ENCODE measurements around the gene RASGEF1B.

RASGEF1B gene

DNA sequence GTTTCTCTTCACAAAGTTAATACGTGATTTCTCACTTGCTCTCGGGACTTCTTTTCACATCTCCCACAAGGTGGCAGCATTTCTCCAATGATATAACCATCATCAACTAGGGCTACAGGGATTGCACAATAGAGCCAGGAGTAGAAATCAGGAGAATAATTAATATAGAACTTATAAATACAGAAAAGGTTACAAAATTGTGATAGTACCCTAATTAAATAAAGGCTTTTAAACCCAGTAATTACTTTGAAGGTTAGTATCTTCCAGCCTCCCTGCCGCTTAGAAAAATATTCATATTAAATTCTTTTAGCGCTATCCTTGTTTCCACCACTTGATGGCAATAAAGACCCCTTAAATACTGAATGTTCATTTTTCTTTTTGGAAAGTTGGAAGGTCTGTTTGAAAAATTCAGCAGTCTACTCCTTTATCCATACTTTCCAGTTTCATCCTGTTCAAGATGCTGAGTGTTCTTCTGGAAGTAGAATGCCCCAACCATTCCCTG, 65.8 kb downstream of the RASGEF1B start:
- Histone ChIP-seq H3K27me3 (ENCODE audit: low read length) (no peaks in the 10 kb centered on the region), H3K27ac (ENCODE audit: low read depth, low read length) (no peak overlapping the region), H3K36me3 (ENCODE audit: low read length) (no peaks in the 10 kb centered on the region), H3K9me3 (ENCODE audit: insufficient read depth, low read length) (no peaks in the 10 kb centered on the region), H3K4me3 (ENCODE audit: insufficient read depth, low read length, poor library complexity, severe bottlenecking) (no peak overlapping the region), H3K79me2 (ENCODE audit: insufficient read depth, low read length) (no peaks in the 10 kb centered on the region), H3F3A (ENCODE audit: insufficient read depth) (no peaks in the 10 kb centered on the region), H4K20me1 (ENCODE audit: low read depth, low read length) (no peaks in the 10 kb centered on the region), H3K9ac (ENCODE audit: low read length) (no peak overlapping the region), H3K4me2 (ENCODE audit: low read depth, low read length, poor library complexity, severe bottlenecking) (peak overlapping the region; percentile 48), H2AFZ (ENCODE audit: low read depth, low read length, severe bottlenecking) (peak overlapping the region; percentile 74), H3K9me2 (replicated peaks; ENCODE audit: insufficient read depth, low read length) (no peaks in the 10 kb centered on the region)
- TF ChIP-seq EZH2phosphoT487 (conservative IDR thresholded peaks at IDR 0.05; ENCODE audit: low read length), result no peak
- TF ChIP-seq, protein P1, sequence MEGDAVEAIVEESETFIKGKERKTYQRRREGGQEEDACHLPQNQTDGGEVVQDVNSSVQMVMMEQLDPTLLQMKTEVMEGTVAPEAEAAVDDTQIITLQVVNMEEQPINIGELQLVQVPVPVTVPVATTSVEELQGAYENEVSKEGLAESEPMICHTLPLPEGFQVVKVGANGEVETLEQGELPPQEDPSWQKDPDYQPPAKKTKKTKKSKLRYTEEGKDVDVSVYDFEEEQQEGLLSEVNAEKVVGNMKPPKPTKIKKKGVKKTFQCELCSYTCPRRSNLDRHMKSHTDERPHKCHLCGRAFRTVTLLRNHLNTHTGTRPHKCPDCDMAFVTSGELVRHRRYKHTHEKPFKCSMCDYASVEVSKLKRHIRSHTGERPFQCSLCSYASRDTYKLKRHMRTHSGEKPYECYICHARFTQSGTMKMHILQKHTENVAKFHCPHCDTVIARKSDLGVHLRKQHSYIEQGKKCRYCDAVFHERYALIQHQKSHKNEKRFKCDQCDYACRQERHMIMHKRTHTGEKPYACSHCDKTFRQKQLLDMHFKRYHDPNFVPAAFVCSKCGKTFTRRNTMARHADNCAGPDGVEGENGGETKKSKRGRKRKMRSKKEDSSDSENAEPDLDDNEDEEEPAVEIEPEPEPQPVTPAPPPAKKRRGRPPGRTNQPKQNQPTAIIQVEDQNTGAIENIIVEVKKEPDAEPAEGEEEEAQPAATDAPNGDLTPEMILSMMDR (IDR thresholded peaks at IDR 0.05; ENCODE audit: insufficient read depth, low read length, poor library complexity, severe bottlenecking), result peak; percentile 60

DNA sequence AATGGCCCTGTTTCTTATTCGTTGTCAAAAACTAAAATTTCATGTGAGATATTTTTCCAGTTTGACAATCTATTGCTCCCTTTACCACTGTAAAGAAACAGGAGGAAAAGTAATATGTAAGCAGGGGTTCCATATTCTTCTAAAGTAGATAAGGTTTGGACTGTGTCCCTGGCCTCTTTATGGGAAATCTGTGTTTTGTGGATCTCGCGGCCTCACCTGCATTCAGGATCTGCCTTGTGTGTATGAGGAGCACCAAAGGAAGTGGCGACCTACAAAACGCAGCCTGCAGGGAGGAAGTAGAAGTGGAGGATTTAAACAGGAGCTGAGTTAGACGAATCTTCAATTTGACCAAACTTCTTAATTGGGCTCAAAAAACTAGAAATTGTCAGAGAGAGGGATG, 67.0 kb downstream of the RASGEF1B start:
- no peak overlapping the region for H3K9ac ChIP-seq (ENCODE audit: low read length)
- no peak overlapping the region for H3K27ac ChIP-seq (ENCODE audit: low read depth, low read length)
- H3K36me3 ChIP-seq (ENCODE audit: low read length), result no peaks in the 10 kb centered on the region
- H3K4me3 ChIP-seq (ENCODE audit: insufficient read depth, low read length, poor library complexity, severe bottlenecking), result no peak overlapping the region
- H3F3A ChIP-seq (ENCODE audit: insufficient read depth), result no peaks in the 10 kb centered on the region
- H4K20me1 ChIP-seq (ENCODE audit: low read depth, low read length), result no peaks in the 10 kb centered on the region
- no peaks in the 10 kb centered on the region for H3K9me2 ChIP-seq (replicated peaks; ENCODE audit: insufficient read depth, low read length)
- no peak overlapping the region for H2AFZ ChIP-seq (ENCODE audit: low read depth, low read length, severe bottlenecking)
- TF ChIP-seq, protein P1 (IDR thresholded peaks at IDR 0.05; ENCODE audit: insufficient read depth, low read length, poor library complexity, severe bottlenecking), result no peak
- H3K4me2 ChIP-seq (ENCODE audit: low read depth, low read length, poor library complexity, severe bottlenecking), result no peak overlapping the region
- H3K79me2 ChIP-seq (ENCODE audit: insufficient read depth, low read length), result no peaks in the 10 kb centered on the region
- no peaks in the 10 kb centered on the region for H3K27me3 ChIP-seq (ENCODE audit: low read length)
- no peaks in the 10 kb centered on the region for H3K9me3 ChIP-seq (ENCODE audit: insufficient read depth, low read length)

DNA sequence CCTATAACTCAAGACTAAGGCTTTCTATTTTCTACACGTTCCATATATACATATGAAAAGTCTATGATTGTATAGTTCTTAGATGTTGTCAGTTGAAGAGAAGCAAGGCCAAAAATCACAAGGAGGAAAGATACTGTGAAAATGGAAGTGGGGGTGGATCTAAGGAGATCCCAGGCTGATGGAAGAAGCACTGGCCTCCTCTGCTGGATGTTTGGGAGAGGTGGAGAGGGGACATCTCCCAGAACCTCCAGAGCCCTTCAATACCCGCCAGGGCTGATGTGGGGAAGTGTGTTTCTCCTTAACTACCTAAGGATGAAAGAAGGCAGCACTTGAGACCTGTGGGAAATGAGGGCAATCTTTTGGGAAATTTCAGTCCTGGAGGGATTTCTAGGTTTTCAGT, 67.4 kb downstream of the RASGEF1B start:
- no peaks in the 10 kb centered on the region for H3K79me2 ChIP-seq (ENCODE audit: insufficient read depth, low read length)
- no peaks in the 10 kb centered on the region for H4K20me1 ChIP-seq (ENCODE audit: low read depth, low read length)
- no peaks in the 10 kb centered on the region for H3K36me3 ChIP-seq (ENCODE audit: low read length)
- no peak overlapping the region for H2AFZ ChIP-seq (ENCODE audit: low read depth, low read length, severe bottlenecking)
- TF ChIP-seq, protein P1 (IDR thresholded peaks at IDR 0.05; ENCODE audit: insufficient read depth, low read length, poor library complexity, severe bottlenecking), result no peak
- no peak for TF ChIP-seq EZH2phosphoT487 (conservative IDR thresholded peaks at IDR 0.05; ENCODE audit: low read length)
- H3K4me2 ChIP-seq (ENCODE audit: low read depth, low read length, poor library complexity, severe bottlenecking), result no peak overlapping the region
- no peak overlapping the region for H3K9ac ChIP-seq (ENCODE audit: low read length)
- no peaks in the 10 kb centered on the region for H3K9me3 ChIP-seq (ENCODE audit: insufficient read depth, low read length)
- H3K9me2 ChIP-seq (replicated peaks; ENCODE audit: insufficient read depth, low read length), result no peaks in the 10 kb centered on the region
- no peak overlapping the region for H3K27ac ChIP-seq (ENCODE audit: low read depth, low read length)
- H3F3A ChIP-seq (ENCODE audit: insufficient read depth), result no peaks in the 10 kb centered on the region
- no peak overlapping the region for H3K4me3 ChIP-seq (ENCODE audit: insufficient read depth, low read length, poor library complexity, severe bottlenecking)
- H3K27me3 ChIP-seq (ENCODE audit: low read length), result no peaks in the 10 kb centered on the region
